H9 (cell line): ENCODE data around the gene PNKD. TPM values are rescaled to one million over a fixed set of nuclear protein-coding genes. Genes with fewer than 3 reads are reported as not detected.

Experiments
- DNase-seq: peaks from one replicate; pipeline ENCODE4 v3.0.0-alpha.2; 2017
- H2AFZ ChIP-seq: one replicate; pipeline ENCODE4 v1.6.1; 2013; ENCODE audit warnings: mild to moderate bottlenecking, low read length, control low read depth, moderate library complexity
- H2AK5ac ChIP-seq: 2 replicates; pipeline ENCODE4 v1.6.1; 2013; ENCODE audit warnings: low read length, control low read depth, mixed read lengths; ENCODE audit not compliant: insufficient read length
- H2BK120ac ChIP-seq: one replicate; pipeline ENCODE4 v1.6.1; 2013; ENCODE audit warnings: low read depth, mild to moderate bottlenecking, low read length, control low read depth, inconsistent platforms; ENCODE audit not compliant: poor library complexity, severe bottlenecking
- H2BK12ac ChIP-seq: 2 replicates; pipeline ENCODE4 v1.6.1; 2013; ENCODE audit warnings: low read length, control low read depth, mixed read lengths, low read depth; ENCODE audit not compliant: insufficient read length
- H2BK15ac ChIP-seq: 2 replicates; pipeline ENCODE4 v1.6.1; 2013; ENCODE audit warnings: low read depth, low read length, control low read depth
- H2BK20ac ChIP-seq: one replicate; pipeline ENCODE4 v1.6.1; 2013; ENCODE audit warnings: low read depth, mild to moderate bottlenecking, low read length, control low read depth, inconsistent platforms; ENCODE audit not compliant: poor library complexity, severe bottlenecking
- H2BK5ac ChIP-seq: 2 replicates; pipeline ENCODE4 v1.6.1; 2013; ENCODE audit warnings: low read length, control low read depth, mixed read lengths; ENCODE audit not compliant: insufficient read length
- H3K14ac ChIP-seq: 2 replicates; pipeline ENCODE4 v1.6.1; 2013; ENCODE audit warnings: low read length, control low read depth; ENCODE audit not compliant: insufficient read depth
- H3K18ac ChIP-seq: 2 replicates; pipeline ENCODE4 v1.6.1; 2013; ENCODE audit warnings: low read depth, mild to moderate bottlenecking, mixed read lengths, low read length, control low read depth; ENCODE audit not compliant: insufficient read length
- H3K23ac ChIP-seq: 2 replicates; pipeline ENCODE4 v1.6.1; 2013; ENCODE audit warnings: low read length, control low read depth, mixed read lengths, low read depth; ENCODE audit not compliant: insufficient read length
- H3K23me2 ChIP-seq: 2 replicates; pipeline ENCODE4 v1.6.1; 2013; ENCODE audit warnings: low read depth, mild to moderate bottlenecking, mixed read lengths, low read length, control low read depth; ENCODE audit not compliant: insufficient read length, poor library complexity, severe bottlenecking
- H3K27ac ChIP-seq: 2 replicates; pipeline ENCODE4 v1.5.1; 2013; ENCODE audit warnings: low read length, control low read depth, mixed read lengths, low read depth; ENCODE audit not compliant: insufficient read length
- H3K27me3 ChIP-seq: 2 replicates; pipeline ENCODE4 v1.6.1; 2013; ENCODE audit warnings: low read length, control low read depth, inconsistent platforms; ENCODE audit not compliant: insufficient read depth
- H3K4ac ChIP-seq: 2 replicates; pipeline ENCODE4 v1.6.1; 2013; ENCODE audit warnings: low read depth, mild to moderate bottlenecking, control low read depth, inconsistent platforms, low read length, moderate library complexity
- H3K4me1 ChIP-seq: 2 replicates; pipeline ENCODE4 v1.6.1; 2013; ENCODE audit warnings: low read length, control low read depth, inconsistent platforms; ENCODE audit not compliant: insufficient read depth
- H3K4me2 ChIP-seq: 2 replicates; pipeline ENCODE4 v1.6.1; 2013; ENCODE audit warnings: low read length, control low read depth, mixed read lengths; ENCODE audit not compliant: insufficient read length, insufficient read depth
- H3K56ac ChIP-seq: 2 replicates; pipeline ENCODE4 v1.6.1; 2013; ENCODE audit warnings: low read depth, mild to moderate bottlenecking, mixed read lengths, low read length, control low read depth; ENCODE audit not compliant: insufficient read length
- H3K79me1 ChIP-seq: 2 replicates; pipeline ENCODE4 v1.6.1; 2013; ENCODE audit warnings: low read depth, mild to moderate bottlenecking, moderate library complexity, low read length, control low read depth, inconsistent platforms; ENCODE audit not compliant: insufficient read depth, poor library complexity, severe bottlenecking
- H3K79me2 ChIP-seq: 2 replicates; pipeline ENCODE4 v1.6.1; 2013; ENCODE audit warnings: low read length, control low read depth, inconsistent platforms; ENCODE audit not compliant: insufficient read depth
- H3K9ac ChIP-seq: 2 replicates; pipeline ENCODE4 v1.6.1; 2013; ENCODE audit warnings: low read length, control low read depth, mixed read lengths; ENCODE audit not compliant: insufficient read length; ENCODE audit errors: extremely low read depth
- H3K9me3 ChIP-seq: one replicate; pipeline ENCODE4 v1.6.1; 2013; ENCODE audit warnings: low read depth, low read length, inconsistent platforms; ENCODE audit not compliant: control insufficient read depth
- H3T11ph ChIP-seq: one replicate; pipeline ENCODE4 v1.6.1; 2013; ENCODE audit warnings: mild to moderate bottlenecking, low read length, control low read depth, inconsistent platforms
- H4K20me1 ChIP-seq: one replicate; pipeline ENCODE4 v1.6.1; 2013; ENCODE audit not compliant: control insufficient read depth, insufficient read length, insufficient read depth
- H4K5ac ChIP-seq: 2 replicates; pipeline ENCODE4 v1.6.1; 2013; ENCODE audit warnings: low read depth, mild to moderate bottlenecking, mixed read lengths, low read length, control low read depth; ENCODE audit not compliant: insufficient read length
- H4K8ac ChIP-seq: replicated peaks from 2 replicates; pipeline ENCODE4 v1.6.1; 2013; ENCODE audit warnings: low read length, control low read depth, mixed read lengths, low read depth; ENCODE audit not compliant: insufficient read length
- H4K91ac ChIP-seq: 2 replicates; pipeline ENCODE4 v1.6.1; 2013; ENCODE audit warnings: low read depth, mild to moderate bottlenecking, moderate library complexity, mixed read lengths, low read length, control low read depth; ENCODE audit not compliant: insufficient read length
- H3K27ac Mint-ChIP-seq, 3 experiments: 2 replicates in 2 of 3; 3 replicates in 1 of 3; pipeline ENCODE4 v1.8.0; 2020 to 2021; ENCODE audit warnings: mixed read lengths in 3 of 3, mild to moderate bottlenecking in 1 of 3, moderate library complexity in 1 of 3
- H3K27me3 Mint-ChIP-seq: 2 replicates; pipeline ENCODE4 v1.8.0; 2021; ENCODE audit warnings: low read depth, mild to moderate bottlenecking, moderate library complexity, mixed read lengths
- H3K36me3 Mint-ChIP-seq, 3 experiments: 2 replicates in 2 of 3; 3 replicates in 1 of 3; pipeline ENCODE4 v1.8.0; 2020 to 2021; ENCODE audit warnings: low read depth in 3 of 3, mixed read lengths in 3 of 3; ENCODE audit not compliant: insufficient read depth in 1 of 3
- H3K4me1 Mint-ChIP-seq, 2 experiments: 2 replicates each; pipeline ENCODE4 v1.8.0; 2020; ENCODE audit warnings: mixed read lengths in 2 of 2
- H3K4me3 Mint-ChIP-seq, 2 experiments: 2 replicates in 1 of 2; 3 replicates in 1 of 2; pipeline ENCODE4 v1.8.0; 2020 to 2021; ENCODE audit warnings: mild to moderate bottlenecking in 2 of 2, mixed read lengths in 2 of 2, moderate library complexity in 1 of 2
- H3K9me3 Mint-ChIP-seq, 2 experiments: 2 replicates in 1 of 2; 3 replicates in 1 of 2; pipeline ENCODE4 v1.8.0; 2020; ENCODE audit warnings: mild to moderate bottlenecking in 2 of 2, mixed read lengths in 2 of 2, moderate library complexity in 1 of 2
- WGBS: extraction: QIAGEN DNeasy Blood & Tissue Kit; methylation state at CpG from one replicate; pipeline ENCODE4 v1.1.7; 2013; ENCODE audit warnings: missing lambda C conversion rate, low lambda C conversion rate, mixed read lengths; ENCODE audit not compliant: insufficient read length; ENCODE audit errors: extremely low coverage; 5-methylcytosine and 5-hydroxymethylcytosine counted together
- total RNA-seq: library from RNA; stranded (reverse); gene quantifications from 2 replicates; pipeline ENCODE4 v1.2.1, GENCODE V29; 2021
- TF ChIP-seq, protein P1 (sequence below): fragments of 200-600 bp; sonication (generic); conservative IDR thresholded peaks from 3 replicates; pipeline ENCODE4 v1.8.0; 2021; ENCODE audit warnings: antibody characterized with exemption, mild to moderate bottlenecking

The PNKD gene
- total RNA-seq, 1 experiment from 2014 or later: 31.6 TPM

DNA sequence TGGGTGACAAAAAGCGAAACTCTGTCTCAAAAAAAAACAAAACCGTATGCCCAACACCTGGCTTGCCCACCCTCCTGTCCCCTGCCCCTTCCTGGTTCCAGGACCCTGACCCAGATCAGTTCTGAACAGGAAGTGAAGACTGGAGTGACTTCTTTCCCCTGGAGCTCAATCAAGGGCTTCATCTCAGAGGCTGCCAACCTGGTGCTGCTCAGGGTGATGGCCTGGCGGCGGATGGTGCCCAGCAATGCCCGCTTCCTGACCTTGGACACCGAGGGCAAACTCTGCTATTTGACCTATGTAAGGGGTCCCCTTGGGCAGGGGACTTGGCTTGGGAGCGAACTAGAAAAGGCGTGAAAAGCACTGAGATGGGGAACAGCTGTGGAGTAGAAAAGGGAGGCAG, 92.3 kb downstream of the PNKD start:
- Histone ChIP-seq H3K9me3 (no peaks in the 10 kb centered on the region), H2AFZ (no peak overlapping the region), H2AK5ac (no peak overlapping the region), H2BK15ac (no peak overlapping the region), H3K14ac (no peak overlapping the region), H3K18ac (no peak overlapping the region), H2BK12ac (no peak overlapping the region), H2BK5ac (no peak overlapping the region), H3K27me3 (no peaks in the 10 kb centered on the region), H3K4ac (no peak overlapping the region), H3K56ac (no peak overlapping the region), H3K79me1 (no peaks in the 10 kb centered on the region), H4K5ac (no peak overlapping the region), H4K20me1 (no peaks in the 10 kb centered on the region), H3K9ac (no peak overlapping the region), H4K91ac (no peak overlapping the region), H3T11ph (no peak overlapping the region), H3K23ac (no peak overlapping the region), H3K79me2 (no peaks in the 10 kb centered on the region), H2BK20ac (no peak overlapping the region), H3K4me1 (no peaks in the 10 kb centered on the region), H2BK120ac (no peak overlapping the region), H4K8ac (no peak overlapping the region), H3K27ac (no peak overlapping the region), H3K4me2 (no peak overlapping the region), H3K23me2 (no peaks in the 10 kb centered on the region)
- peak overlapping the region; percentile 16 to 57 (median 39); a peak in 3 of 7 replicates for H3K27ac Mint-ChIP-seq
- H3K36me3 Mint-ChIP-seq: no peaks in the 10 kb centered on the region
- TF ChIP-seq, protein P1, sequence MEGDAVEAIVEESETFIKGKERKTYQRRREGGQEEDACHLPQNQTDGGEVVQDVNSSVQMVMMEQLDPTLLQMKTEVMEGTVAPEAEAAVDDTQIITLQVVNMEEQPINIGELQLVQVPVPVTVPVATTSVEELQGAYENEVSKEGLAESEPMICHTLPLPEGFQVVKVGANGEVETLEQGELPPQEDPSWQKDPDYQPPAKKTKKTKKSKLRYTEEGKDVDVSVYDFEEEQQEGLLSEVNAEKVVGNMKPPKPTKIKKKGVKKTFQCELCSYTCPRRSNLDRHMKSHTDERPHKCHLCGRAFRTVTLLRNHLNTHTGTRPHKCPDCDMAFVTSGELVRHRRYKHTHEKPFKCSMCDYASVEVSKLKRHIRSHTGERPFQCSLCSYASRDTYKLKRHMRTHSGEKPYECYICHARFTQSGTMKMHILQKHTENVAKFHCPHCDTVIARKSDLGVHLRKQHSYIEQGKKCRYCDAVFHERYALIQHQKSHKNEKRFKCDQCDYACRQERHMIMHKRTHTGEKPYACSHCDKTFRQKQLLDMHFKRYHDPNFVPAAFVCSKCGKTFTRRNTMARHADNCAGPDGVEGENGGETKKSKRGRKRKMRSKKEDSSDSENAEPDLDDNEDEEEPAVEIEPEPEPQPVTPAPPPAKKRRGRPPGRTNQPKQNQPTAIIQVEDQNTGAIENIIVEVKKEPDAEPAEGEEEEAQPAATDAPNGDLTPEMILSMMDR: no peak
- peaks cover 15 to 19% of the 10 kb centered on the region in 2 experiments for H3K4me1 Mint-ChIP-seq
- no CpG with 5 or more reads among the region's 8 CpGs for WGBS
- H3K4me3 Mint-ChIP-seq: no peak overlapping the region
- no peaks in the 10 kb centered on the region; a peak in 1 of 5 replicates for H3K9me3 Mint-ChIP-seq
- H3K27me3 Mint-ChIP-seq: peaks cover 2% of the 10 kb centered on the region; the same call in 1 of the 2 replicates
- no peak for DNase-seq
